SK-N-SH treated with all-trans-retinoic acid at 6 μM for 48 hours (cell line): ENCODE data around the gene ARHGAP24.

Experiments
- CREB5 ChIP-seq: fragments of 250-450 bp; sonication (Bioruptor Pico); IDR thresholded peaks from 2 replicates; pipeline ENCODE4 v1.5.1; 2020; ENCODE audit warnings: low read depth, mild to moderate bottlenecking, moderate library complexity
- PATZ1 ChIP-seq: fragments of 250-450 bp; sonication (Bioruptor Pico); IDR thresholded peaks from 2 replicates; pipeline ENCODE4 v1.8.0; 2020; ENCODE audit warnings: mild to moderate bottlenecking, moderate library complexity, borderline replicate concordance
- TOX ChIP-seq: fragments of 250-450 bp; sonication (Bioruptor Pico); IDR thresholded peaks from 2 replicates; pipeline ENCODE4 v1.8.0; 2021; ENCODE audit warnings: mild to moderate bottlenecking, moderate library complexity, borderline replicate concordance

- TF ChIP-seq PATZ1 (no peak), CREB5 (CRISPR knock-in tag) (no peak), TOX (CRISPR knock-in tag) (no peak)
Measured at GRCh38 chr4:85836588-85837438, 361.9 kb downstream of the ARHGAP24 start.
